Stomach smooth muscle (tissue), 2 donors: ENCODE results near the gene SGMS1.
"Not testable (repeated sequence)": the region's sequence is repeated elsewhere in the genome, so short reads cannot be mapped to it uniquely, and the experiment has no call there.

Experiments
- H3K27ac ChIP-seq: one replicate; pipeline ENCODE4 v1.7.0; 2013; ENCODE audit warnings: mild to moderate bottlenecking, low read length, inconsistent platforms
- H3K27me3 ChIP-seq, 2 donors: one replicate each; pipeline ENCODE4 v1.7.0; 2013; ENCODE audit warnings: low read length in 2 of 2; ENCODE audit not compliant: insufficient read depth in 2 of 2, control insufficient read depth in 1 of 2
- H3K36me3 ChIP-seq, 2 donors: one replicate each; pipeline ENCODE4 v1.7.0; 2013; ENCODE audit warnings: low read length in 2 of 2; ENCODE audit not compliant: control insufficient read depth in 2 of 2, insufficient read depth in 2 of 2
- H3K4me1 ChIP-seq: one replicate; pipeline ENCODE4 v1.7.0; 2013; ENCODE audit warnings: low read length; ENCODE audit not compliant: control insufficient read depth, insufficient read depth
- H3K4me3 ChIP-seq, 2 donors: one replicate each; pipeline ENCODE4 v1.7.0; 2013; ENCODE audit warnings: low read length in 2 of 2
- H3K9ac ChIP-seq, 2 donors: one replicate each; pipeline ENCODE4 v1.7.0; 2013; ENCODE audit warnings: low read length in 2 of 2, mild to moderate bottlenecking in 1 of 2
- H3K9me3 ChIP-seq, 2 donors: one replicate each; pipeline ENCODE4 v1.7.0; 2013; ENCODE audit warnings: low read length in 2 of 2; ENCODE audit not compliant: control insufficient read depth in 2 of 2
- donor health status: healthy.
- donor health status: Pancreatic carcinoma.

The SGMS1 gene

DNA sequence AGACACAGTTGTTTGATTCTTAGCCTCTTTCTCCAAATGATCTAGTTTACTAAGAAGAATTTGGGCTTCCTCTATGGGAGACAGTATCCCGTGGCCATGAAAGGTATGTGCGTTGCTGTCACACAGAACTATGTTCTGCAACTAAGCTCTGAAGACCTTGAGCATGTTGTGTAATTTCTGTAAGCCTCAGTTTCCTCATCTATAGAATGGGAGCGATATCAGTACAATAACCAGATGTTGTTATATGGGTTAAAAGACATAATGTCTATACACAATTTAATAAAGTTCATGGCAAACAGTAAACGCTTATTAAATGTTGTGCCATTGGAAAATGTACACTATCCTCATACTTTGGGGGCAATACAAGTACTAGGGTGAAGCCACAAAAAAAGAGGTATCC, 187.0 kb downstream of the SGMS1 start:
- no peaks in the 10 kb centered on the region for H3K27me3 ChIP-seq
- no peak overlapping the region for H3K4me3 ChIP-seq
- H3K4me1 ChIP-seq, result no peaks in the 10 kb centered on the region
- no peaks in the 10 kb centered on the region for H3K36me3 ChIP-seq
- no peaks in the 10 kb centered on the region for H3K9me3 ChIP-seq
- no peak overlapping the region for H3K9ac ChIP-seq
- no peak overlapping the region for H3K27ac ChIP-seq

DNA sequence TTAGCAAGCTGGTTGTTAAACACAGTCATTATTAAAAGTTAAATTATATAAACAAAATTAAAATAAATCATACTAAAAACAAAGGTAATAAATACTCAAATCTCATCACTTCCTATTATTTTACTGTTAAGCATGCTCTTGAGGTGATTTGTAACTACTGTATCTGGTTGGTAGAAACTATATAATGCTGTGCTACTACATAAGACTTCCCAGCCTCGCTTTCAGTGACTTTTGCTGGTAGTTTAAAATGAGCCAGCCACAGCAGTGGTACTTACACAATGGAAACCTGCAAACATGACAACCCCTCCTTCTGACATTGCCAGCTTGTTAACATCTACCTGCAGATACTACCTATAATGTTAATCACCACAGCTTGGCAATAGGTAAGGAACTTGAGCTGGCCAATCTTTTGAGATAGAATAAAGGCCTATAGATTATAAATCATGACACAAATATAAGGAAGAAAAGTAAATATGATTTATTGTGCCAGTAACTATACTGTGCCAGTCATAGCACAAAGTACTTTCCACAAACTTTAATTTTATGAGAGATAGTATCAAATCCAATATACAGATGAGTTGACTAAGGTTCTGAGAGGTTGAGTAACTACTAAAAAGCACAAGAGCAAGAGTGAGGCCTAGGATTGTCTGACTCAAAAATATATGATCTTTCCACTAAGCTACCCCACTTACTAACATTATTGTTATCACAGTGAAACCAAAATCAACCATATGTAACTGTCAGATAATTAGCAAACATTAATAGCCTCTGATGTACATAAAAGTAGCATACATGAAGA, 191.3 kb downstream of the SGMS1 start:
- H3K4me3 ChIP-seq, result no peak overlapping the region
- H3K4me1 ChIP-seq, result no peaks in the 10 kb centered on the region
- H3K27me3 ChIP-seq, result no peaks in the 10 kb centered on the region
- no peak overlapping the region for H3K9ac ChIP-seq
- H3K36me3 ChIP-seq, result no peaks in the 10 kb centered on the region
- no peak overlapping the region for H3K27ac ChIP-seq
- no peaks in the 10 kb centered on the region for H3K9me3 ChIP-seq

DNA sequence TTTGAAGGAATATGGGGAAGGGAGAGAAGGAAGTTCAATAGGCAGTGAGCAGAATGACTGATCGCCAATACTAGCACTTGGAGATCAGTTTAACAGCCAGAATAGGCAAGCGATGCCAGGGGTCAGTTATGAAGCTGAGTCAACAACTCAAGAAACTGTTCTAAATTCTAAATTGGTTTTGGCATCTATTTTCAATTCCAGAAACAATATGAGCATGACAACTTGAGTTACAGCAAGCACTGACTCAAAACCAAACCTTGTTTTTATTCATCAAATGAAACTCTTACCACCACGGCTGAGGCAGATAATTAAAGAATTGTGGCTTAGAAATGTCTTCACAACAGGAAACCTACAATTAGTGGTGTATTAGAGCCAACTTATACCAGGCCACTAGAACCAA, 192.0 kb downstream of the SGMS1 start:
- Histone ChIP-seq H3K4me3 (no peak overlapping the region), H3K27me3 (no peaks in the 10 kb centered on the region), H3K9me3 (no peaks in the 10 kb centered on the region), H3K27ac (no peak overlapping the region), H3K9ac (no peak overlapping the region), H3K4me1 (no peaks in the 10 kb centered on the region), H3K36me3 (no peaks in the 10 kb centered on the region)

DNA sequence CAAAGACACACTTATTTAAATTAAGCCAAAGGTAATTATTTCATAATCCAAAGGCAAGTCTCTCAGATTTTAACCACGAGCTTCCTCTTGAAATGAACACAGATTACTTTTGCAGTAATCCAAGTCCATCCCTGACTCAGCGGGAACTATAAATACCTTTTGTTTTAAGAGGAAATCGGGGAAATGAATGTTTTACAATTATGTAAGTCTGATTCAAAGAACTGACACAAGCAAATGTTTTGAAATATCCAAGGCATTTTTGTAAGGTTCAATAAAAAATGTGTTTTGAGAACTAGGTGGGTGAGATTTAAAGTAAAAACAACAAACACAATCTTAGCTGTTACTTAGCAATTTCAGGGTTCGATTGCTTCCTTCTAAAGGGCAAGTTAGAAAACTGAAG, 192.6 kb downstream of the SGMS1 start:
- Histone ChIP-seq H3K27me3 (no peaks in the 10 kb centered on the region), H3K9ac (no peak overlapping the region), H3K36me3 (no peaks in the 10 kb centered on the region), H3K9me3 (no peaks in the 10 kb centered on the region), H3K4me3 (no peak overlapping the region), H3K4me1 (no peaks in the 10 kb centered on the region), H3K27ac (no peak overlapping the region)

DNA sequence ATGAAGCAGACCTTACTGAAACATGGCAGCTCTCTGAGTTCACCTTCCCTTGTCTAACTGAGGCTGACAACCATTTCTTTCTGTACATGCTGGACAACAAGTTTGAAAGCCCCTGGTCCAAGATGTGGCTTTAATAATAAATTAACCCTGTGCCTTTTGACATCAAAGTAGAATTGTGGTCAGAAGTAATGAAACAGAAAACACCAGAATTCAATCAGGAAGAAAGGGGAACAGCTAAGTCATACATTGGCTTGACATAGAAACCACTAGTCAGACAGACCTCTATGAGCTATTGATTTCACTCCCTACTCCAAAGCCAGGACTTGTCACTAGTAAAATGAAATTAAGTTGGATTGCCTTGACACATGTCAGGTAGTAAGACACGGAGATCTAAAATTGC, 197.3 kb downstream of the SGMS1 start:
- Histone ChIP-seq H3K27me3 (no peaks in the 10 kb centered on the region), H3K27ac (no peak overlapping the region), H3K36me3 (no peaks in the 10 kb centered on the region), H3K4me1 (no peaks in the 10 kb centered on the region), H3K9me3 (no peaks in the 10 kb centered on the region), H3K4me3 (no peak overlapping the region), H3K9ac (no peak overlapping the region)

DNA sequence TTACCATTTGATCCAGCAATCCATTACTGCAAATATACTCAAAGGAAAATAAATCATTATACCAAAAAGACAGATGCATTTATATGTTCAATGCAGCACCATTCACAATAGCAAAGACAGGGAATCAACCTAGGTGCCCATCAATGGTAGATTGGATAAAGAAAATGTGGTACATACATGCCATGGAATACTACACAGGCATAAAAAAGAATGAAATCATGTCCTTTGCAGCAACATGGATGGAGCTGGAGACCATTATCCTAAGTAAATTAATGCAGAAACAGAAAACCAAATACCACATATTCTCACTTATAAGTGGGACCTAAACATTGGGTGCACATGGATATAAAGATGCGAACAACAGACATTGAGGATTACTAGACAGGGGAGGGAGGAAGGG, 198.5 kb downstream of the SGMS1 start:
- not testable (repeated sequence) for H3K9ac ChIP-seq, H3K27me3 ChIP-seq, H3K4me1 ChIP-seq, H3K27ac ChIP-seq, H3K9me3 ChIP-seq, H3K36me3 ChIP-seq, H3K4me3 ChIP-seq

DNA sequence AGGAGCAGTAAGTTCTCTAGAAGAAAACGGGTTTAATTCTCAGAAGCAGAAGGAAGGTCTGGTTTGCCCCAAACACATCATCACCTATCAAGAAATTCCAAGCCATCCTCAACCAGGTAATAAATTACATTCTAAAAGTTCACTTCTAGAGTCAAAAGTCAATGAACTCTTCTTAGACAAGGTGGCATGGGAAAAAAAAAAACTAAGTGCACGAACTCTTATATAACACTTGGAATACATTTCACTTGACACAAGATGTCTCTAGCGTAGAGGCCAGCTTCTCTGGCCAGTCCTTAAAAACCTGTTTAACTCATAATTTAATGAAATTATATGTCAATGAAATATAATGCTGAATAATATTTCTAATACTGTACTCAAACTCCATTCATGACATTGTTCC, 200.3 kb downstream of the SGMS1 start:
- H3K27me3 ChIP-seq, result no peaks in the 10 kb centered on the region
- no peak overlapping the region for H3K4me3 ChIP-seq
- no peak overlapping the region for H3K9ac ChIP-seq
- no peaks in the 10 kb centered on the region for H3K9me3 ChIP-seq
- H3K27ac ChIP-seq, result no peak overlapping the region
- H3K4me1 ChIP-seq, result no peaks in the 10 kb centered on the region
- no peaks in the 10 kb centered on the region for H3K36me3 ChIP-seq

DNA sequence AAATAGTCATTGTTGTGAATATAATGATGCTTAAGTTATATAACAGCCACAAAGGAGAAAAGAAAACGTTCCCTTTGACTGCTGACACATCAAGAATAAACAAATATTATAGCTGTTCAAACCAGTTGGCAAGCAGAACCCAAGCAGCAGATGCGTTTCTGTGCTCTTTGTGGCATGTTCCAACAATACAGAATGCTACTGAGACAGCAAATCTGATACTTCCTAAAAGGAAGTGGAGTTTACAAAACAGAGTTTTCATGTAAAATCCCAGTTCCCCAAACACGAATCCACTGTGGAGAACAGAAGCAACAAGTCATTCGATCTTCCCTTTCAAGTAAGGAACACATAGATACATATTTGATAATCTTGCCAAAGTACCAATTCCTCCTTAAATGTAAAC, 201.5 kb downstream of the SGMS1 start:
- no peak overlapping the region for H3K9ac ChIP-seq
- no peaks in the 10 kb centered on the region for H3K9me3 ChIP-seq
- H3K36me3 ChIP-seq, result no peaks in the 10 kb centered on the region
- no peaks in the 10 kb centered on the region for H3K4me1 ChIP-seq
- H3K4me3 ChIP-seq, result no peak overlapping the region
- H3K27ac ChIP-seq, result no peak overlapping the region
- H3K27me3 ChIP-seq, result no peaks in the 10 kb centered on the region

DNA sequence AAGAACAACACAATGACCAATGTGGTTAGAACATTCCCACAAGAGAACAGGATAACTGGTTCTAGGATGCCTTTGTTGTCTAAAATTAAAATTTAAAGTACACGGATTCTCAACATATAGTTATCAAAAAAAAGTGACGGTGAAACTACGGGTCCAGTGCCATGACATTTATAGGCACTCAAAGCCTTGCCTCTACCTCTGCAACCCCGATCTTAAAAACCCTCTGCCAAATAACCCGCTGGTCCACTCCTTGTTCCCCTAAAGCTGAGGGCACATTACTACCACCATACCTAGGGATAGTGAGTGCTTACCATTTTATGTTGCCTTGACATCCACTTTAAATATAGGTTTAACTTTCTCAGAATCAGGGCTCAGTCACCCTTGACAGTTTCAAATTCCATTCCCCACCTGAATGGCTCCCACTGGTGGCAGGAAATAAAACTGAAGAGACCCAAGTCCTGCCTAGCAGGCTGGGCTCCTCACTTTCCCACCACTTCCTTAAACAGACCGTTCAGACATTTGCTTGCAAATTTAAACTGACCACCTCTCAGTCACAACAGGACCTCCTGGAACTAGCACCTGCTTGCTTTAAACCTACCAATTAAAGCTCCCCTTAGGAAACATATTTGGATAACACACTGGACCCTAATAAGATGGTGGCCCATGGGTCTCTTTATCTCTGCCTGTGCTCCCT, 202.6 kb downstream of the SGMS1 start:
- no peak overlapping the region for H3K27ac ChIP-seq
- no peak overlapping the region for H3K4me3 ChIP-seq
- H3K9me3 ChIP-seq, result no peaks in the 10 kb centered on the region
- H3K4me1 ChIP-seq, result no peaks in the 10 kb centered on the region
- no peak overlapping the region for H3K9ac ChIP-seq
- no peaks in the 10 kb centered on the region for H3K36me3 ChIP-seq
- H3K27me3 ChIP-seq, result no peaks in the 10 kb centered on the region

DNA sequence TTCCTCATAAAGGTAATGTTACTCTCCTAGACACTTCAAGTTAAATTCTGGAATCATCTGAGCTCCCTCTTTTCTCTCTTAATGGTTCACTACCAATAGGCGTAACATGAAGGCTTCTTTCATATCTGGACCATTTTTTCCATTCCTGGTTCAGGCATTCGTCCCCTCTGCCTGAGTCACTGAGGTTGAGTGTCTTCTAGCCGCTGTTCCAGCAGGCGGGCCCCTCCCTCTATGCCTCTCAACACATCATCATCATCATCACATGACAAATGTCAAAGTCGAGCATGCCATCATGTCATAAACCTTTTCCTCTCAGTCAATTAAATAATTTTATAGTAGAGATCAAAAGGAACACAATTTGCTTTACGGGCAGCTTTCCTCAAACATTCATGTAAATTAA, 203.6 kb downstream of the SGMS1 start:
- H3K9ac ChIP-seq, result no peak overlapping the region
- no peaks in the 10 kb centered on the region for H3K9me3 ChIP-seq
- H3K4me1 ChIP-seq, result no peaks in the 10 kb centered on the region
- H3K36me3 ChIP-seq, result no peaks in the 10 kb centered on the region
- H3K27ac ChIP-seq, result no peak overlapping the region
- no peaks in the 10 kb centered on the region for H3K27me3 ChIP-seq
- H3K4me3 ChIP-seq, result no peak overlapping the region

DNA sequence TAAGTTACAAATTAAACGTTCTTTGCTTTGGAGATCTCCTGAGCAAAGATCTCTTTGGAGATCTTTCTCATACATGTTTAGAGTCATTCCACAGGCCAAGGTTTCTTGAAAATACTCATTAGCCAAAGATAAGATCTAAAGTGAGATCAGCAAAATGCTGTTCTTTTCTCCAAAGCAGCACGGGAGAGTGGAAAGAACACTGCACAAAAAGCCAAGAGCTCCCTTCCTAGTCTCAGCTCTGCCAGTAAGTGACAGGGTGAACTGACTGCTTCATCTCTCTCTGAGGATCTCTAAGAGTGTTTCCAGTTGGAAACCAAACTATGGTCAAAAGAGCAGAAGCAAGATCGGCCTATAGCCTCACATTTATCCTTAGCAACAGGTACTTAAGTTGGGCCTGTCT, 204.0 kb downstream of the SGMS1 start:
- Histone ChIP-seq H3K9ac (no peak overlapping the region), H3K36me3 (no peaks in the 10 kb centered on the region), H3K4me1 (no peaks in the 10 kb centered on the region), H3K27ac (no peak overlapping the region), H3K27me3 (no peaks in the 10 kb centered on the region), H3K9me3 (no peaks in the 10 kb centered on the region), H3K4me3 (no peak overlapping the region)
